Daoy (cell line): ENCODE results near the gene SCAMP2. TPM values are rescaled to one million over a fixed set of nuclear protein-coding genes. Genes with fewer than 3 reads are reported as not detected.
"Not testable (repeated sequence)": the region's sequence is repeated elsewhere in the genome, so short reads cannot be mapped to it uniquely, and the experiment has no call there.

Experiments used
- DNase-seq: peaks from one replicate; pipeline ENCODE4 v3.0.0-alpha.2; 2015; ENCODE audit warnings: low read depth
- total RNA-seq: library from RNA; depleted of rRNA; stranded (reverse); fragments of >200 nt; shearing (Covaris generic); gene quantifications from 2 replicates; pipeline ENCODE4 v1.2.3, GENCODE V29; 2014; rRNA removed

Gene SCAMP2, protein sequence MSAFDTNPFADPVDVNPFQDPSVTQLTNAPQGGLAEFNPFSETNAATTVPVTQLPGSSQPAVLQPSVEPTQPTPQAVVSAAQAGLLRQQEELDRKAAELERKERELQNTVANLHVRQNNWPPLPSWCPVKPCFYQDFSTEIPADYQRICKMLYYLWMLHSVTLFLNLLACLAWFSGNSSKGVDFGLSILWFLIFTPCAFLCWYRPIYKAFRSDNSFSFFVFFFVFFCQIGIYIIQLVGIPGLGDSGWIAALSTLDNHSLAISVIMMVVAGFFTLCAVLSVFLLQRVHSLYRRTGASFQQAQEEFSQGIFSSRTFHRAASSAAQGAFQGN
- total RNA-seq: 15.9 and 16.8 TPM in 2 replicates

DNA sequence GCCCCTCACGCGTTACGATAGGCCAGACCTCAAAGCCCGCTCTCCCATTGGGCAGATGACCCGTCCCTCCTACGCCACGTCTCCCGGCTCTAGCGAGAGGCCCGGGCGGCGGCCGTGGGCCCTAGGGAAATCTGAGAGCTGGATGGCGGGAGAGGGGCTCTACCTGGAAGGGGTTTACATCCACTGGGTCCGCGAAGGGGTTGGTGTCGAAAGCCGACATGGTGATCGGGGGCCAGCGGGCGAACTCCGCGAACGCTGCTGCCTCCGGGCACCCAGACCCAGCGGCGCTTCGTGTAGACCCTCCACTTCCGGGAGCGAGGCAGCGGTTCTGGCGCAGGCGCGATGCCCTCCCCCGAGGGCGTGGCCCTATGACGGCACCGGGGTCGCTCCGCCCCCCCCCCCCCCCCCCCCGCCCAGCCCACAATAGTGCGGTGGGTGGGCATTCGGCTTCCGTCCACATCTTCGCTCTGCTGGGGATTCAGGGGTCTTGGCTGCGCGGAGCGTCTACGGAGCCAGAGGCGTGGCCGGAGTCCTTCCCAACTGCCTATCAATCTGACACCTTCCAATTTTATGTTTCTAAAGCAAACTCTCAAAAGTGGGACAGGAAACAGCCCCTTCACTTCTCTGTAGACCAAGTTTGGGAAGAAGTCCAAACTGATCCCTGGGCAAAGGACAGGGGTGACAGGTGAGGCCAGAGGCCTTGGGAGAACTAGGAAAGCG lies at the start of gene SCAMP2:
TSS of gene SCAMP2 (minus strand) at position 330 of the 720 bp plus-strand sequence. CDS start at position 220, 110 bp downstream.
- peak; percentile 97 for DNase-seq

DNA sequence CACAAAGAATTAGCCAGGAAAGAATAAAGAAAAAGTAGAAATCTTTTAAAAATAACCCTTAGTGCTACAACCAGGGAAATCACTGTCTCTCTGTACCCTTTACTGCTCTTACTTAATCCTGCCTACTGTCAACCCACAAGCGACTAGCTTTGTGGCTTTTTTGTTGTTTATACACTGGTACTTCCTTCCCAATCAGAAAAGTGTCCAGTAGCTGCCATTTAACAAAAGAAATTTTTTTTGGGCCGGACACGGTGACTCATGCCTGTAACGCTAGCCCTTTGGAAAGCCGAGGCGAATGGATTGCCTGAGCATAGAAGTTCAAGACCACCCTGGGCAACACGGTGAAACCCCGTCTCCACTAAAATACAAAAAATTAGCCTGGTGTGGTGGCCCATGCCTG lies 47.3 kb upstream of the SCAMP2 start:
- peak; percentile 12 for DNase-seq

DNA sequence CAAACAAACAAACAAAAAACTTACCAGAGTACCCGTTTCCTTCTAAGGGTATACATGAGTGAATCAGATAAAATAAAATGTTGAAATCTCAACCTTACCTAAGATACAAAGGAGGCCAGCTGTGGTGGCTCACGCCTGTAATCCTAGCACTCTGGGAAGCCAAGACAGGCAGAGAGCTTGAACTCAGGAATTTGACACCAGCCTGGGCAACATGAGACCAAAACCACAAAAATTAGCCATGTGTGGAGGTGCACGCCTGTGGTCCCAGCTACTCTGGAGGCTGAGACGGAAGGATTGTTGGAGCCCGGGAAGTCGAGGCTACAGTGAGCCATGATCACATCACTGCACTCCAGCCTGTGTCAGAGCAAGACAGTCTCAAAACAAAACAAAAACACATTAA lies 44.5 kb upstream of the SCAMP2 start:
- peak; percentile 14 for DNase-seq

DNA sequence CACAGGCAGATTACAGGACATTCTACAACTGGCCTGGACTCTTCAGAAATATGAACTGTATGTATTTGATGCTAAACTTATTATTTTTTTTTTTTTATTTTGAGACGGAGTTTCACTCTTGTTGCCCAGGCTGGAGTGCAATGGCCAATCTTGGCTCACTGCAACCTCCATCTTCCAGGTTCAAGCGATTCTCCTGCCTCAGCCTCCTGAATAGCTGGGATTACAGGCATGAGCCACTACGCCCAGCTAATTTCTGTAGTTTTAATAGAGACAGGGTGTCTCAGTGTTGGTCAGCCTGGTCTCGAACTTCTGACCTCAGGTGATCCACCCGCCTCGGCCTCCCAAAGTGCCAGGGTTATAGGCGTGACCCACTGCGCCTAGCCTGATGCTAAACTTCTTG lies 40.6 kb upstream of the SCAMP2 start:
- not testable (repeated sequence) for DNase-seq

DNA sequence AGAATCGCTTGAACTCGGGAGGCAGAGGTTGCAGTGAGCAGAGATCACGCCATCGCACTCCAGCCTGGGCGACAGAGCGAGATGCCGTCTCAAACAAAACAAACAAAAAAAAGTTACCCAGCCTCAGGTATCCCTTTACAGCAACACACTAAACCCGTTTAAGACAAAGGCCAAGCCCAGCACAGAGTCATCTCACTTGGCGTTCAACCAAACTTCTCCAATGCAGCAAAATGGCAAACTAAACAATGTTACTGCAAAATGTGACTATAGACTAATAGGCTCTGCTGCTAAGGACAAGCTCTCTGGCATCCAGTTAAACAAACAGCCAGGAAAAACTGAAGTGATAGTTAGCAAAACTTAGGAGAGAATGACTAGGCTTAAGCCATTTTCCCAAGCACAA lies 39.9 kb upstream of the SCAMP2 start:
- no peak for DNase-seq

DNA sequence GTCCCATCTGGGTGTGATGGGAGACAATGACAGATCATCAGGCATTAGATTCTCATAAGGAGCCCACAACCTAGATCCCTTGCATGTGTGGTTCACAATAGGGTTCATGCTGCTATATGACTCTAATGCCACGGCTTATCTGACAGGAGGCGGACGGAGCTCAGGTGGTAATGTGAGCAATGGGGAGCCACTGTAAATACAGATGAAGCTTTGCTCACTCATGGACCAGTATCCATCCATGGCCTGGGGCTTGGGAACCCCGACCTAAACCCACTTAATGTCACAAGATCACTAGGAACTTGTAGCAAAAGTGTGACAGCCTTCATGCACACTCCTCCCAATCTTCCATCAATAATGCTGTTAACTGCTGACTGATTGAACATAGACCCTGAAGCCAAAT lies 35.5 kb upstream of the SCAMP2 start:
- DNase-seq: no peak

DNA sequence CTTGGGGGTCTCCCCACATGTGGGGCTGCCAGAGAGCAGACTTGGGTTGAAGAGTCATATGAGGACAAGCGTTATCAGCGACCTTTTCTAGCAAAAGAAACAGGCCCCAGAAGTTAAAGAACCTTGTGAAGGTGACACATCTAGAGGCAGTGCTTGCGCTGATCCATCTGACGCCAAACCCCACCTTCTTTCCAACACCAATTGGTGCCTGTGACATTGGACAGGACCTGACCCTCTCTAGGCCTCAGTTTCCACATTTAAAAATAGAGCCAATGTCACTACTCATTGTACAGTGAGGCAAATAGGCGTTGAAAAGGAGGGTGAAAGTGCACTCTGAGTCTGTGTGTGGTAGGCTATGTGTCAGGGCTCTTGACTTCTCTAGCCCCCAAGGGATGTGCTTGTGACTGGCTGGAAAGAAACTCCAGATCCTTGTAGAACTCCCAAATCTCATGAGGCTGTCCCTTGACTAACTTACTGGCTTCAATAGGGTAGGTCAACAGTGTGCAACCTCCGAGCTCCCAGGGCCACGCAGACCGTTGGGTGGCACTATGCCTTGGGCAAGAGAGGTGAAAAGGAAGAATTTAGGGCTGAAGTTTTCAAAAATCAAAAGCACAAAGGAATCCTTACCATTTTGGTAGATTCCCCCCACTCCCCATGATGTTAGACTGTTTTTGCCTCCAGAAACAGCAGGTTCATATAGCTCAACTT lies 34.2 kb upstream of the SCAMP2 start:
- DNase-seq: no peak

DNA sequence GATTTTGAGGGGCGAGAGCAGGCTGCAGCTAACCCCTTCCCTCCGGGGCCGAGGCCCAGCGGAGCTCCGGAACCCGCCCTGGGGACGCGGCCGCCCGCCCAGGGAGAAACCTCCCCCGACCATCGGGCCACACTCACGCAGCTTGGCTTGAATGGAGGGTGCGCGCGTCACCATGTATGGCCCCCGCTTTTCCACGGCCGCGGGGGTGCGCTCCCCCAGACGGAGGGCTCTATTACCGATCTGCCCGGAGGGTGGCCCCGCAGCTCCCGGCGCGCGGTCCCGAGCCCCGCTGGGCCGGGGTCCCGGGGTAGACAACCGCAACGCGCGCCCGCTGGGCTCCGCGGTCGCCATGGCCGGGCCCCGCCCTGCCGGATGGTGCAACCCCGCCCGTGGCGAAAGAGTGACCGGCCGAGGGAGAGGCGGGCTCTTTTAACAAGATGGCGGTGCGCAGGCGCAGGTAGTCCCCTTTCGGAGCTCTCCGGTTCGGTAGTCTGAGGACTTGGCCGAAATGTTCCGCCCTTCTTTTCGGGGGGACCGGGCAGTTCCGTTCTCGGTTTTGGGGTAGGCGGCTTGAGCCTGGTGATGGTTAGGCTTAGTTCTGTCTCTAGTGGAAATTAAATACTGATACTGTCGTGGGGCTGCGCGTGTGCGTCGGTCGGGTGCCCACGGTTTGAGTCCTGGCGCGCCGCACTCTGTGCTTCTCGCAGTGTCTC lies 33.4 kb upstream of the SCAMP2 start, which contains the start of gene FAM219B:
TSS of gene FAM219B (minus strand) at position 402 of the 713 bp plus-strand sequence. CDS start at position 351, 51 bp downstream.
- peak; percentile 90 for DNase-seq

DNA sequence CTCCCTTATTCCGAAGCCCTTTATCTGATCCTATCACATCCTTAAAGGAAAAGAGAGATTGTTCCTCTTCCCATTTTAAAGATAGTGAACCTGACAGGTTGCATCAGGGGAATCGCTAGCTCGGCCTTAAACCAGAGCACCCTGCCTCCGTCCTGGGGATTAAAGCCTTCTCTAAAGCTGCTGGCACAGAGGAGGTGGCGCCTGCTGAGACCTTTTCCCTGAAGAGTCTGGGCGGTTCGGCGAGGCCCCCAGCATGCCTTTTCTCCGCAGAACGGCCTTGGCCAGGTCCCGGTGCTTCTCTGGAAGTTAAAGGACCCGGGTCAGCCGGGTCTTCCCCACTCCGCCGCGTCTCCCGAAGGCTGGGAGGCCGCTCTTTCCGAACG lies 32.9 kb upstream of the SCAMP2 start:
- peak; percentile 37 for DNase-seq

DNA sequence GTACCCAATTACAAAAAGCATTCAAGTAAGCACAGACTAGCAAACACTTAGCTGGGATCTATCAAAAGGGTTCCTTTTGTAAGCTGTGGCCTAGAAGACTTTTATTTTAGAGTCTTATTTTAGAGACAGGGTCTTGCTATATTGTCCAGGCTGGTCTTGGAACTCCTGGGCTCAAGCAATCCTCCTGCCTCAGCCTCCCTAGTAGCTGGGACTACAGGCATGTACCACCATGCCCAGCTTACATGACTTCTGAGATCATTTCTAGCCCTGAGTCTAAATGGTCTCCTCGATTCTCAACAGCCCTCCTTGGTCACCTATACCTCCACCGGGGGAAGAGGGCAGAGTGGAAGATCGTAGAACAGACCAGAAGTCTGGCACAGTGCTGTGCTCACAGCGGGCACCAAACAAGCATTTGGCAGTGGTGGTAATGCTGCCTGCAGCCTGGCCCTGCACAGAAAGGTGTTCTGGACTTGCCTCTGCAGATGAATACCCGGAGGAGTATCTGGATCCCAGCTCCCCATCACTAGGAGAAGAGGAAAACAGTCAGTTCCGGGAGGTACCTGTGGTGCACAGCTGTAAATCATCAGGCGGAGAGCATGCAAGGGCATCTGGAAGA lies 31.1 kb upstream of the SCAMP2 start:
- DNase-seq: no peak

DNA sequence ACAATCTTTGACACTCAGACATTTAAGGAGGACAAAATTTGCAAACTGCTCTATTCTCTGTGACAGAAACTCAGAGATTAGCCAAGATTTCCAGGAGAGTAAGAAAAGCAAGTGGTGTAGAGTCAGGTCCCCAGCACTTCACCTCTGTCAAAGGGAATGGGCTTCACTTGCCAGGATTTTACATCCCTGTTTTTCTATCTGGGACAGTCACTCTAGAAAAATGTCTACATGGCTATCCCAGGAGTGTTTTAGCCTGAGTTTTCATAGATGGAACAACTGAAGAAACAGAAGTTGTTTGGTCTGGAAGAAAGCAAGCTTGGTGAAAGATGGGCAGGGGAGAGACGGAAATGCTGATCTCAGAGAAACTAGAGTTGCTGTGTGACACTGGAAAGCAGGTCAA lies 30.5 kb upstream of the SCAMP2 start:
- no peak for DNase-seq

DNA sequence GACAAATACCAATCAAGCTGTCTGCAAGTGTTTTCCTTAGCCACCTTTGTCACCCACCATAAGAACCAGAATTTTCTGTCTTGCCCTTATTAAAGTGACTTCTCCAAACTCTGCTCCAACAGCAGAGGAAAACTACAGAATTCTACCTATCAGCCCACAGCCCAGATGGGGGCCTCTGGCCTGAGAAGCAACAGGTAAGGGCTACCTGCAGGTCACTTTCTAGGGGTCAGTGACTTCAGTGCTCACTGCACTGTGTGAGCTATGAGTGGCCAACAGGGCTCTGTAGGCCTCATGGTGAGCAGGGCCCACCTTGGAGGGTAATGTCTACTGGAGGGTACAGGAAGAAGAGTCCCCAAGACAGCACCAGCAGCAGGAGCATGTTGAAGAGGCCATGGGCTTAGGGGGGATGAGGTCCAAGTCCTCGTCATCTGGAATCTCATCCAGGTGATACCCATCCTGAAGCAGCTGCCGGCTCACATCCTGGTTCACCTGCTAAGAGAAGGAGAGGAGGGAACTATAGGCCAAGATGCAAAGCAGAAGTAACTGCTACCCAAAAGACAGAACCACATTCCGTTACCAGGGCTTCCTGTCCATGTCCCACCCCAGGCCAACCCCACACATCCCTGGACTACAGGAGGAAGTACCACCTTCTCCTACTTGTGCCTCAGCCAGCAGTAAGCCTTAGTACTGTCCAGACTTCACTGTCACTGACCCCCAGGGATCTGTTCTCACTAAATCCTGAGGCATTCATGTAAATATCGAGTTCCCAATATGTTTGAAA lies 29.3 kb upstream of the SCAMP2 start:
- no peak for DNase-seq

DNA sequence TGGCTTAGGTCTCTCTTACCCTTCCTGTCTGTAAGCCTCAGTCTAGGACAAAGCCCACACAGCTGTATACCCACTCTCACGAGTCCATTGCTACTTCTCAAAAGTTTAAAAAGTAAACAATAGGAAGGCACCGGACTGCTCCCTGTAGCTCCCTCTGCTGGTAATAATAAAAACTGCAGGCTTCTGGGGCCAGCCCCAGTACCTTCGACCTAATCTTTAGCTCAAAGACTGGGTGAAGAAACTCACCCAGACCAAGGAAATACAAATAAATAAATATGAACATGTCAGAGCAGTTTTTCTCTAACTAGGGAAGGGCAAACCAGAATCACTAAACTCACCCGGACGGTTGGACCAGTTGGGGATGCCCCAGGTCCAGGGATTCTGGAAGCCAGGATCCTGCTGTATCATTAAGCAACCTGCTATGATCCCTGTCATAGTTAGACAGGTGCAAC lies 28.5 kb upstream of the SCAMP2 start:
- no peak for DNase-seq

DNA sequence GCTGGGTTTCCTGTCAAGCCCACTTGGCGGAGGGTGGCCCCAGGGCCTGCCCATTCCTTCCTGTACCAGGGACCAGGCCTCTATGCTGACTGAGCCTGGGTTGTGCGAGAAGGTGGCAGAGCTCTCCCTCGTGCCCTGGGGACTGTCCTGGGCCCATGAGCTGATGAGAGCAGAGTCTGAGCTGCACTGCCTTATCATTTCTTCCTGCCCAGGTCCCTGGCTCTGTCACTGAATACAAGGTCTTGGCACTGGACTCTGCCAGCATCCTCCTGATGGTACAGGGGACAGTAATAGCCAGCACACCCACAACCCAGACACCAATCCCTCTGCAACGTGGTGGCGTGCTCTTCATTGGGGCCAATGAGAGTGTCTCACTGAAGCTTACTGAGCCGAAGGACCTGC lies 24.1 kb upstream of the SCAMP2 start:
- no peak for DNase-seq

DNA sequence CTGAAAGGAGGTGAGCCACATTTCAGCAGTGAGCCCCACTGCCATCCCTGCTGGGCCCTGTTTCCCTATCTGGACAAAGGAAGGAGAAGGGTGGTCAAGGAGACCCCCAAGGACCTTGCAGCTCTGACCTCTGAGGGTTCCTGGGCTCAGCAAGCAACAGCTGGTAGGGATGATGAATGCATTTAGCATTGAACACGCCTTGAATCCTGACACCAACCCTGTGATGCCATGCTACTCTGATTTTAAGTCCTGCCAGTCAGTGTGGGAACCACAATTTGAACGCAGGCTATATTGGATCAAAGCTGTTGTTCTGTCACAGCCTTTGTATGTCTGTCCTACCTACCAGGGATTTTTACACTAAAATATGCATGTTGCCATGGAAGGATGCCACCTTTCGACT lies 23.2 kb upstream of the SCAMP2 start:
- no peak for DNase-seq

DNA sequence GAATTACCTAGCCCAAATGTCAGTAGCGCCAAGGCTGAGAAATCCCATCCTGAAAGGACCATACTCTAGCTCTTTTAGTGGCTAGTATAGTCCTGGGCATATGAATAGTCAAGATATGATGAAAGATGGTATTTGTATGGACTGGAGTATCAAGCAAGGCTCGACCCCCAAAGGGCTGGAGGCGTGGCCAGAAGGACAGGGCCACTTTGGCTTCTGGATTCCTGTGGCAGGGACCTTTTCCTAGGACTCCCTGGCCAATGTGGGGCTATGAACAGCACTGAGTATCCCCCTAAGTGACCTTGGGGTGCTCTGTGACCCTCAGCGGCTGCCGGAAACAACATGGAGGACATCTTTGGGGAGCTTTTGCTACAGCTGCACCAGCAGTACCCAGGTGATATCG lies 22.7 kb upstream of the SCAMP2 start:
- no peak for DNase-seq

DNA sequence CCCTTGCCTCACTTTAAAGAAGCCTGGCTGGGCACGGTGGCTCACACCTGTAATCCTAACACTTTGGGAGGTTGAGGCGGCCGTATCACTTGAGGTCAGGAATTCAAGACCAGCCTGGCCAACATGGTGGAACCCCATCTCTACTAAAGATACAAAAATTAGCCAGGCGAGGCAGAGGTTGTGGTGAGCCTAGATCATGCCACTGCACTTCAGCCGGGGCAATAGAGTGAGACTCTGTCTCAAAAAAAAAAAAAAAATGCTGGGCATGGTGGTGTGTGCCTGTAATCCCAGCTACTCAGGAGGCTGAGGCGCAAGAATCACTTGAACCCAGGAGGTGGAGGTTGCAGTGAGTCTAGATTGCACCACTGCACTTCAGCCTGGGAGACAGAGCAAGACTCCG lies 21.2 kb upstream of the SCAMP2 start:
- not testable (repeated sequence) for DNase-seq

DNA sequence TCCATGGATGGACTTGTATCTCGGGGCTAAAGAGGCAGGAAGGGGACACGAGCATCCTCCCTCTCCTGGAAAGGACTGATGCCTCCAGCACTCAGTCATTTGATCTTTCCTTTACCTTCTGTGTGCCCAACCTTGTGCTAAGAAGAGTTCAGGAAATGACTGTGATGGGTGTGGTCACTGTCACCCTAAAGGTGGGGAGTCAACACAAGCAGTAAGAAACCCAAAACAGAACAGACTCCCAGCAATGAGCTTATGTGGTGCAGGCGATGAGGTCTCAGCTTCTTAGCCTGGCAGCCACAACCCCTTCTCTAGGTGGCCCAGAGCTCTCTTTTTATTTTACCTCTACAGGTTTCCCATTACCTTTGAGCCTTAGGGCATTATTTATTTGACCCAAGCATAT lies 20.5 kb upstream of the SCAMP2 start:
- no peak for DNase-seq

DNA sequence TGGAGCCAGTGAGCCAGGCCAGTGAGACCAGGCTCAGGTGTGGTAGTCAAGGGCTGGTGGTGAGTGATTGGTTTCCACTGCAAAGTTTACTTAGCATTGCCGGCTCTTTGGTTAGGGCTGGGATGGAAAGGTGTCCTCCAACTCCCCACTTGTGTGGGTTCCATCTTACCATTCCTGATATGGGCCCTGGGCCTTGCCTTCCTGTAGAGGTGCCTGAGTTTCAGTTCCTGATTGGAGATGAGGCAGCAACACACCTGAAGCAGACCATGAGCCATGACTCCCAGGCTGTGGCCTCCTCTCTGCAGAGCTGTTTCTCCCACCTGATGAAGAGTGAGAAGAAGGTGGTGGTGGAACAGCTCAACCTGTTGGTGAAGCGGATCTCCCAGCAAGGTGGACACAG lies 19.8 kb upstream of the SCAMP2 start:
- DNase-seq: no peak

DNA sequence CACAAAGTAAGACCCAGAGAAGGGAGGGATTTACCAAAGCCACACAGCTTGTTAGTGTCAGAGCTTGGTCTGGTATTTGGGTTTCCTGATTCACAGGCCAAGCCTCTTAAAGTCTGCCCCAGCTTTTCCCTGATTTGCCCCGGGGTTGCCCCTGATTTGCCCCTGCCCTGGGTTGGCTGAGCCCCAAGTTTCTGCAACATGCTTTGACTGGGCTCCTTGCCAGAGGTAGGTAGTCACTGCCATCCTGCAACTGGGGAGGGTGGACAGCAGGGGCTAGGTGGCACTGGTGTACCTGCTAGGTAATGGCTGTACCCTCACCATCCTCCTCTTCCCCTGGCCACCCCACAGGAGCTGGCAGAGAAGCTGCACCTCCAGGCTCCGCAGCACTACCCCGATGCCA lies 19.1 kb upstream of the SCAMP2 start:
- DNase-seq: no peak

DNA sequence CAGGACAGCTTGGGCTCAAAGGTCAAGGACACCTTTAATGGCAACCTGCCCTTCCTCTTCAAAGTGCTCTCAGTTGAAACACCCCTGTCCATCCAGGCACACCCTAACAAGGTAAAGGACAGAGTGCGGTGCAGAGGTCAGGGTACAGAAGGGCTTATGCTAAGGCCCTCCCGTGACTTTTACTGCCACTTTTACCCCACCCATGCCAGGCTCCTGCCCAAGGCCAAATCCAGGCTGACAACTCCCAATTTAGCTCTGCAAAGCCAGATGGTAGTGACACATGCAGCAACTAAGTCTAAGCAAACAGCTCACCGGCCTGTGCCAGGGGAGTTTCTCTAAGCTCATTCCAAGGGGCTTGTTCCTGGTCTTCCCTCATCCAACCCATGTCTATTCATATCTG lies 18.3 kb upstream of the SCAMP2 start:
- no peak for DNase-seq
